HEK293 (cell line): Measurements from ENCODE around the gene JAZF1.
A peak's percentile ranks its signal among the peaks of the same experiment; 100 is the strongest.

ENCODE experiments used
- FEZF1 ChIP-seq: fragments of 450-650 bp; formaldehyde crosslinking; IDR thresholded peaks from 2 replicates; pipeline ENCODE4 v1.5.1; 2016; ENCODE audit warnings: missing biosample characterization, missing genetic modification characterization
- GLIS1 ChIP-seq: fragments of 450-650 bp; formaldehyde crosslinking; IDR thresholded peaks from 2 replicates; pipeline ENCODE4 v1.5.1; 2016; ENCODE audit warnings: missing biosample characterization, missing genetic modification characterization
- HOXC10 ChIP-seq: sonication (generic); formaldehyde crosslinking; IDR thresholded peaks from 2 replicates; pipeline ENCODE4 v1.8.1; 2023; ENCODE audit warnings: mild to moderate bottlenecking, missing genetic modification reagents
- IKZF3 ChIP-seq: fragments of 450-650 bp; IDR thresholded peaks from 2 replicates; pipeline ENCODE4 v1.5.0; 2018; ENCODE audit warnings: missing biosample characterization, mild to moderate bottlenecking, missing genetic modification characterization, moderate library complexity
- OSR2 ChIP-seq: fragments of 450-650 bp; formaldehyde crosslinking; IDR thresholded peaks from 2 replicates; pipeline ENCODE4 v1.5.1; 2016; ENCODE audit warnings: missing biosample characterization, missing genetic modification characterization
- OVOL3 ChIP-seq: fragments of 450-650 bp; formaldehyde crosslinking; IDR thresholded peaks from 2 replicates; pipeline ENCODE4 v1.5.1; 2016; ENCODE audit warnings: missing biosample characterization, missing genetic modification characterization
- PATZ1 ChIP-seq: fragments of 450-650 bp; formaldehyde crosslinking; IDR thresholded peaks from 2 replicates; pipeline ENCODE4 v1.5.1; 2016; ENCODE audit warnings: missing biosample characterization, missing genetic modification characterization
- PRDM6 ChIP-seq: fragments of 450-650 bp; formaldehyde crosslinking; IDR thresholded peaks from 2 replicates; pipeline ENCODE4 v1.5.1; 2017; ENCODE audit warnings: missing biosample characterization, missing genetic modification characterization
- SCRT2 ChIP-seq: fragments of 450-650 bp; formaldehyde crosslinking; IDR thresholded peaks from 2 replicates; pipeline ENCODE4 v1.5.1; 2016; ENCODE audit warnings: missing biosample characterization, missing genetic modification characterization
- SP7 ChIP-seq: fragments of 450-650 bp; formaldehyde crosslinking; IDR thresholded peaks from 2 replicates; pipeline ENCODE4 v1.5.1; 2016; ENCODE audit warnings: missing biosample characterization, missing genetic modification characterization
- TRIM28 ChIP-seq: IDR thresholded peaks from 2 replicates; pipeline ENCODE4 v1.6.1; 2011; ENCODE audit warnings: low read length, control low read depth, borderline replicate concordance
- WT1 ChIP-seq: fragments of 450-650 bp; formaldehyde crosslinking; IDR thresholded peaks from 2 replicates; pipeline ENCODE4 v1.5.1; 2016; ENCODE audit warnings: missing biosample characterization, missing genetic modification characterization
- ZBTB21 ChIP-seq: fragments of 450-650 bp; formaldehyde crosslinking; IDR thresholded peaks from 2 replicates; pipeline ENCODE4 v1.5.1; 2017; ENCODE audit warnings: missing biosample characterization, missing genetic modification characterization
- ZEB2 ChIP-seq: fragments of 450-650 bp; formaldehyde crosslinking; IDR thresholded peaks from 2 replicates; pipeline ENCODE4 v1.5.1; 2016; ENCODE audit warnings: missing biosample characterization, missing genetic modification characterization
- ZFP69B ChIP-seq: fragments of 450-650 bp; formaldehyde crosslinking; IDR thresholded peaks from 2 replicates; pipeline ENCODE4 v1.5.1; 2016; ENCODE audit warnings: missing biosample characterization, missing genetic modification characterization
- ZNF10 ChIP-seq: fragments of 450-650 bp; formaldehyde crosslinking; IDR thresholded peaks from 2 replicates; pipeline ENCODE4 v1.5.1; 2017; ENCODE audit warnings: missing biosample characterization, missing genetic modification characterization
- ZNF221 ChIP-seq: fragments of 450-650 bp; formaldehyde crosslinking; IDR thresholded peaks from 2 replicates; pipeline ENCODE4 v1.5.1; 2017; ENCODE audit warnings: missing biosample characterization, missing genetic modification characterization, borderline replicate concordance
- ZNF223 ChIP-seq: fragments of 450-650 bp; formaldehyde crosslinking; IDR thresholded peaks from 2 replicates; pipeline ENCODE4 v1.5.1; 2016; ENCODE audit warnings: missing biosample characterization, missing genetic modification characterization
- ZNF23 ChIP-seq: fragments of 450-650 bp; formaldehyde crosslinking; IDR thresholded peaks from 2 replicates; pipeline ENCODE4 v1.5.1; 2016; ENCODE audit warnings: missing biosample characterization, missing genetic modification characterization, borderline replicate concordance
- ZNF248 ChIP-seq: fragments of 450-650 bp; formaldehyde crosslinking; IDR thresholded peaks from 2 replicates; pipeline ENCODE4 v1.5.1; 2017; ENCODE audit warnings: missing biosample characterization, missing genetic modification characterization
- ZNF335 ChIP-seq: fragments of 450-650 bp; formaldehyde crosslinking; conservative IDR thresholded peaks from 2 replicates; pipeline ENCODE4 v1.5.1; 2016; ENCODE audit warnings: missing biosample characterization, missing genetic modification characterization
- ZNF341 ChIP-seq: fragments of 450-650 bp; formaldehyde crosslinking; IDR thresholded peaks from 2 replicates; pipeline ENCODE4; 2016; ENCODE audit warnings: low read depth, missing biosample characterization, missing genetic modification characterization
- ZNF354C ChIP-seq: fragments of 450-650 bp; formaldehyde crosslinking; IDR thresholded peaks from 2 replicates; pipeline ENCODE4 v1.5.1; 2016; ENCODE audit warnings: missing biosample characterization, missing genetic modification characterization, low read depth, borderline replicate concordance
- ZNF521 ChIP-seq: fragments of 450-650 bp; formaldehyde crosslinking; IDR thresholded peaks from 2 replicates; pipeline ENCODE4 v1.5.1; 2017; ENCODE audit warnings: missing biosample characterization, mild to moderate bottlenecking, missing genetic modification characterization
- ZNF561 ChIP-seq: fragments of 450-650 bp; IDR thresholded peaks from 2 replicates; pipeline ENCODE4 v1.5.1; 2018; ENCODE audit warnings: missing biosample characterization, missing genetic modification characterization, borderline replicate concordance
- ZNF629 ChIP-seq: fragments of 450-650 bp; formaldehyde crosslinking; IDR thresholded peaks from 2 replicates; pipeline ENCODE4 v1.5.1; 2017; ENCODE audit warnings: missing biosample characterization, missing genetic modification characterization
- ZNF654 ChIP-seq: fragments of 450-650 bp; formaldehyde crosslinking; IDR thresholded peaks from 2 replicates; pipeline ENCODE4 v1.5.1; 2016; ENCODE audit warnings: low read depth, missing biosample characterization, missing genetic modification characterization
- ZNF660 ChIP-seq: fragments of 450-650 bp; IDR thresholded peaks from 2 replicates; pipeline ENCODE4 v1.5.1; 2018; ENCODE audit warnings: missing biosample characterization, mild to moderate bottlenecking, missing genetic modification characterization
- ZNF677 ChIP-seq: fragments of 450-650 bp; IDR thresholded peaks from 2 replicates; pipeline ENCODE4 v1.5.0; 2018; ENCODE audit warnings: missing biosample characterization, mild to moderate bottlenecking, missing genetic modification characterization, moderate library complexity
- ZNF843 ChIP-seq: fragments of 450-650 bp; formaldehyde crosslinking; IDR thresholded peaks from 2 replicates; pipeline ENCODE4 v1.5.1; 2016; ENCODE audit warnings: missing biosample characterization, missing genetic modification characterization
- ZSCAN18 ChIP-seq: fragments of 450-650 bp; formaldehyde crosslinking; IDR thresholded peaks from 2 replicates; pipeline ENCODE4 v1.5.1; 2016; ENCODE audit warnings: missing biosample characterization, missing genetic modification characterization
- TF ChIP-seq, protein P1 (sequence below): fragments of 450-650 bp; IDR thresholded peaks from 2 replicates; pipeline ENCODE4 v1.5.1; 2018; ENCODE audit warnings: missing biosample characterization, mild to moderate bottlenecking, missing genetic modification characterization
- TF ChIP-seq, protein P2 (sequence below): fragments of 450-650 bp; formaldehyde crosslinking; IDR thresholded peaks from 2 replicates; pipeline ENCODE4 v1.5.1; 2016; ENCODE audit warnings: missing biosample characterization, missing genetic modification characterization
- TF ChIP-seq, protein P3 (sequence below): sonication (generic); formaldehyde crosslinking; IDR thresholded peaks from 2 replicates; pipeline ENCODE4 v1.8.1; 2022; ENCODE audit warnings: mild to moderate bottlenecking, moderate library complexity, missing genetic modification reagents

Gene JAZF1

GRCh38 chr7:27994639-27995038 lies 186.0 kb downstream of the JAZF1 start (continued):
- TF ChIP-seq ZNF354C (tag by site-specific recombination), result no peak
- TF ChIP-seq ZNF521 (tag by site-specific recombination), result no peak
- TF ChIP-seq, protein P1, sequence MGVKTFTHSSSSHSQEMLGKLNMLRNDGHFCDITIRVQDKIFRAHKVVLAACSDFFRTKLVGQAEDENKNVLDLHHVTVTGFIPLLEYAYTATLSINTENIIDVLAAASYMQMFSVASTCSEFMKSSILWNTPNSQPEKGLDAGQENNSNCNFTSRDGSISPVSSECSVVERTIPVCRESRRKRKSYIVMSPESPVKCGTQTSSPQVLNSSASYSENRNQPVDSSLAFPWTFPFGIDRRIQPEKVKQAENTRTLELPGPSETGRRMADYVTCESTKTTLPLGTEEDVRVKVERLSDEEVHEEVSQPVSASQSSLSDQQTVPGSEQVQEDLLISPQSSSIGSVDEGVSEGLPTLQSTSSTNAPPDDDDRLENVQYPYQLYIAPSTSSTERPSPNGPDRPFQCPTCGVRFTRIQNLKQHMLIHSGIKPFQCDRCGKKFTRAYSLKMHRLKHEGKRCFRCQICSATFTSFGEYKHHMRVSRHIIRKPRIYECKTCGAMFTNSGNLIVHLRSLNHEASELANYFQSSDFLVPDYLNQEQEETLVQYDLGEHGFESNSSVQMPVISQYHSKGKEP (tag by site-specific recombination), result 0 out of 2 replicates have a peak, but pooled peaks have one; percentile 40
- TF ChIP-seq TRIM28, result peak; percentile 61
- peak; percentile 64; the same call in 1 of the 2 replicates for TF ChIP-seq OVOL3 (tag by site-specific recombination)
- peak; percentile 54; the same call in 1 of the 2 replicates for TF ChIP-seq PATZ1 (tag by site-specific recombination)
- peak; percentile 64; the same call in 1 of the 2 replicates for TF ChIP-seq ZNF843
- TF ChIP-seq ZNF221 (tag by site-specific recombination), result no peak
- TF ChIP-seq ZNF223 (tag by site-specific recombination), result no peak
- peak; percentile 96 for TF ChIP-seq SP7 (tag by site-specific recombination)
- TF ChIP-seq ZSCAN18 (tag by site-specific recombination), result no peak
- TF ChIP-seq ZNF629, result peak; percentile 59; the same call in 1 of the 2 replicates
- TF ChIP-seq, protein P2, sequence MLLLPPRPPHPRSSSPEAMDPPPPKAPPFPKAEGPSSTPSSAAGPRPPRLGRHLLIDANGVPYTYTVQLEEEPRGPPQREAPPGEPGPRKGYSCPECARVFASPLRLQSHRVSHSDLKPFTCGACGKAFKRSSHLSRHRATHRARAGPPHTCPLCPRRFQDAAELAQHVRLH (tag by site-specific recombination), result no peak
- TF ChIP-seq ZNF10 (tag by site-specific recombination), result peak; percentile 65; the same call in 1 of the 2 replicates
- TF ChIP-seq, protein P3, sequence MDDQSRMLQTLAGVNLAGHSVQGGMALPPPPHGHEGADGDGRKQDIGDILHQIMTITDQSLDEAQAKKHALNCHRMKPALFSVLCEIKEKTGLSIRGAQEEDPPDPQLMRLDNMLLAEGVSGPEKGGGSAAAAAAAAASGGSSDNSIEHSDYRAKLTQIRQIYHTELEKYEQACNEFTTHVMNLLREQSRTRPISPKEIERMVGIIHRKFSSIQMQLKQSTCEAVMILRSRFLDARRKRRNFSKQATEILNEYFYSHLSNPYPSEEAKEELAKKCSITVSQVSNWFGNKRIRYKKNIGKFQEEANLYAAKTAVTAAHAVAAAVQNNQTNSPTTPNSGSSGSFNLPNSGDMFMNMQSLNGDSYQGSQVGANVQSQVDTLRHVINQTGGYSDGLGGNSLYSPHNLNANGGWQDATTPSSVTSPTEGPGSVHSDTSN (CRISPR knock-in tag), result no peak
- peak; percentile 97 for TF ChIP-seq OSR2 (tag by site-specific recombination)
- peak; percentile 24; the same call in 1 of the 2 replicates for TF ChIP-seq GLIS1 (tag by site-specific recombination)
- no peak for TF ChIP-seq ZNF23 (tag by site-specific recombination)
- peak; percentile 77 for TF ChIP-seq FEZF1 (tag by site-specific recombination)
- 0 out of 2 replicates have a peak, but pooled peaks have one; percentile 7 for TF ChIP-seq ZBTB21
- TF ChIP-seq ZNF660 (tag by site-specific recombination), result peak; percentile 90
- no peak for TF ChIP-seq HOXC10 (CRISPR knock-in tag)
- TF ChIP-seq ZNF341 (tag by site-specific recombination), result 0 out of 2 replicates have a peak, but pooled peaks have one; percentile 15
- TF ChIP-seq ZNF335 (tag by site-specific recombination), result 0 out of 2 replicates have a peak, but pooled peaks have one; percentile 23
- TF ChIP-seq ZNF654, result peak; percentile 8; the same call in 1 of the 2 replicates
- no peak for TF ChIP-seq ZNF248 (tag by site-specific recombination)
- peak; percentile 78; the same call in 1 of the 2 replicates for TF ChIP-seq ZEB2 (tag by site-specific recombination)
- TF ChIP-seq SCRT2 (tag by site-specific recombination), result peak; percentile 50; the same call in 1 of the 2 replicates
- TF ChIP-seq ZNF677 (tag by site-specific recombination), result no peak
- TF ChIP-seq ZFP69B (tag by site-specific recombination), result no peak
- TF ChIP-seq WT1 (tag by site-specific recombination), result peak; percentile 64
- peak; percentile 59; the same call in 1 of the 2 replicates for TF ChIP-seq ZNF561 (tag by site-specific recombination)
- peak; percentile 70 for TF ChIP-seq IKZF3 (tag by site-specific recombination)
- TF ChIP-seq PRDM6 (tag by site-specific recombination), result peak; percentile 99
